NCI-H2081 treated with DMSO at 0.1 percent for 48 hours (cell line): ENCODE results near the gene CCNQ.

Experiments
- DNase-seq: peaks from one replicate; lab custom pipeline; 2025; lab: John Stamatoyannopoulos, UW

Gene CCNQ

GRCh38 chrX:153576239-153576870, 22.6 kb downstream of the CCNQ start:
- DNase-seq: no peak

GRCh38 chrX:153573984-153574383, 25.0 kb downstream of the CCNQ start:
- no peak for DNase-seq

- no peak for DNase-seq
Measured at GRCh38 chrX:153572601-153573000, 26.3 kb downstream of the CCNQ start.

GRCh38 chrX:153571534-153571908, 27.4 kb downstream of the CCNQ start:
- no peak for DNase-seq

GRCh38 chrX:153569475-153569874, 29.5 kb downstream of the CCNQ start:
- no peak for DNase-seq

GRCh38 chrX:153568451-153569011, 30.4 kb downstream of the CCNQ start:
- DNase-seq: no peak

- no peak for DNase-seq
Measured at GRCh38 chrX:153565996-153566580, 32.9 kb downstream of the CCNQ start.

- DNase-seq: no peak
Measured at GRCh38 chrX:153564047-153564606, 34.8 kb downstream of the CCNQ start.

GRCh38 chrX:153562546-153562945, 36.4 kb downstream of the CCNQ start:
- no peak for DNase-seq

GRCh38 chrX:153561337-153561736, 37.6 kb downstream of the CCNQ start:
- DNase-seq: no peak

GRCh38 chrX:153560466-153560865, 38.5 kb downstream of the CCNQ start:
- DNase-seq: no peak

- no peak for DNase-seq
Measured at GRCh38 chrX:153560000-153560399, 38.9 kb downstream of the CCNQ start.

GRCh38 chrX:153557618-153558355, 41.2 kb downstream of the CCNQ start:
- DNase-seq: no peak

GRCh38 chrX:153556767-153557166, 42.2 kb downstream of the CCNQ start:
- no peak for DNase-seq

GRCh38 chrX:153554519-153555167, 44.3 kb downstream of the CCNQ start:
- DNase-seq: no peak

GRCh38 chrX:153551135-153551534, 47.8 kb downstream of the CCNQ start:
- no peak for DNase-seq

GRCh38 chrX:153549807-153550206, 49.1 kb downstream of the CCNQ start:
- no peak for DNase-seq

- DNase-seq: no peak
Measured at GRCh38 chrX:153549231-153549630, 49.7 kb downstream of the CCNQ start.

- DNase-seq: no peak
Measured at GRCh38 chrX:153547195-153547594, 51.7 kb downstream of the CCNQ start.

- DNase-seq: no peak
Measured at GRCh38 chrX:153546386-153546785, 52.6 kb downstream of the CCNQ start.

GRCh38 chrX:153544727-153545126, 54.2 kb downstream of the CCNQ start:
- DNase-seq: no peak

GRCh38 chrX:153539979-153540358, 59.0 kb downstream of the CCNQ start:
- DNase-seq: no peak
